GM18873 (cell line): Measurements from ENCODE around the gene ARSB.
"Not testable (repeated sequence)": the region's sequence is repeated elsewhere in the genome, so short reads cannot be mapped to it uniquely, and the experiment has no call there.

Experiments
- ATAC-seq: cut with Tn5 transposase; IDR thresholded peaks from one replicate; pipeline ENCODE4 v1.9.1; 2021; ENCODE audit warnings: mild to moderate bottlenecking, moderate library complexity, moderate number of reproducible peaks; ENCODE audit not compliant: unreplicated experiment, low FRiP score

The ARSB gene

GRCh38 chr5:78855026-78855425 lies 130.1 kb downstream of the ARSB start:
- ATAC-seq: no peak

GRCh38 chr5:78851891-78852290 lies 133.2 kb downstream of the ARSB start:
- not testable (repeated sequence) for ATAC-seq

GRCh38 chr5:78845470-78845869 lies 139.6 kb downstream of the ARSB start:
- no peak for ATAC-seq

GRCh38 chr5:78843436-78843835 lies 141.7 kb downstream of the ARSB start:
- no peak for ATAC-seq

GRCh38 chr5:78841767-78842166 lies 143.3 kb downstream of the ARSB start:
- no peak for ATAC-seq

- ATAC-seq: no peak
Observed at GRCh38 chr5:78838753-78839152, 146.4 kb downstream of the ARSB start.

- no peak for ATAC-seq
Observed at GRCh38 chr5:78837836-78838235, 147.3 kb downstream of the ARSB start.

GRCh38 chr5:78835176-78835575 lies 149.9 kb downstream of the ARSB start:
- ATAC-seq: no peak

GRCh38 chr5:78833284-78833683 lies 151.8 kb downstream of the ARSB start:
- ATAC-seq: no peak

GRCh38 chr5:78830528-78831046 lies 154.5 kb downstream of the ARSB start:
- ATAC-seq: no peak

- no peak for ATAC-seq
Observed at GRCh38 chr5:78829811-78830527, 155.1 kb downstream of the ARSB start.

- ATAC-seq: no peak
Observed at GRCh38 chr5:78827725-78828124, 157.4 kb downstream of the ARSB start.

- no peak for ATAC-seq
Observed at GRCh38 chr5:78824831-78825281, 160.3 kb downstream of the ARSB start.

- ATAC-seq: no peak
Observed at GRCh38 chr5:78823196-78823595, 161.9 kb downstream of the ARSB start.

- ATAC-seq: no peak
Observed at GRCh38 chr5:78821536-78822021, 163.5 kb downstream of the ARSB start.

- ATAC-seq: no peak
Observed at GRCh38 chr5:78819707-78820106, 165.4 kb downstream of the ARSB start.

GRCh38 chr5:78819166-78819565 lies 165.9 kb downstream of the ARSB start:
- no peak for ATAC-seq

- no peak for ATAC-seq
Observed at GRCh38 chr5:78816143-78816765, 168.9 kb downstream of the ARSB start.

- ATAC-seq: no peak
Observed at GRCh38 chr5:78813906-78814530, 171.1 kb downstream of the ARSB start.

GRCh38 chr5:78813286-78813685 lies 171.8 kb downstream of the ARSB start:
- no peak for ATAC-seq

GRCh38 chr5:78811866-78812265 lies 173.2 kb downstream of the ARSB start:
- ATAC-seq: no peak
